Neural cell (in vitro differentiated cells): ENCODE measurements around the gene NR2E1.

ENCODE experiments used
- EZH2 ChIP-seq: fragments of 200-600, 300-800 bp; shearing (Covaris generic), sonication (generic); IDR thresholded peaks from 2 replicates; pipeline ENCODE4 v1.6.1; 2014; ENCODE audit warnings: antibody characterized with exemption, low read length, borderline replicate concordance, mild to moderate bottlenecking; ENCODE audit not compliant: insufficient read depth, poor library complexity, severe bottlenecking
- POLR2AphosphoS5 ChIP-seq: IDR thresholded peaks from 2 replicates; pipeline ENCODE4 v1.6.1; 2012
- TF ChIP-seq, protein P1 (sequence below): fragments of 450-650 bp; IDR thresholded peaks from 2 replicates; pipeline ENCODE4 v1.5.1; 2014; ENCODE audit warnings: antibody characterized with exemption, mild to moderate bottlenecking, moderate library complexity; ENCODE audit not compliant: poor library complexity, severe bottlenecking

DNA sequence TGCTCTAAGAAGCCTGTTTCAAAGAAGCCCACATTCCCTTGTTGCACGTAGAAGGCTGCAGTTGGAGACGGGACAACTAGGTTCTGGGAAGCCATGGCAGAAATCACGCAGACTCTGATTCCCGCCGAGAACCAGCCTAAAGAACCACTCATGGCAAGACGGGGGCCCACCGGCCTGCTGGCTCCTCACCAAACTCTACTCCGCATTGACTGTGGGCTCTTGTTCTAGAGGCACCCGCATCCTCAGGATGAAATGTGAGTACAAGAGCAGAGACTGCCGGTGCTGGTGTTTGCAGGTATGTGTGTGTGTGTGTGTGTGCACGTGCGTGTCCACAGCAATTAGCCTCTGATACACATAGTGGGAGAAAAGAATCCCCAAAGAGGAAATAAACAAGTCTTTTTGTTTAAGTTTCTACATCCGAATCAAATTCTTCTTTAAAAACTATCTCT, 42.3 kb upstream of the NR2E1 start:
- TF ChIP-seq, protein P1, sequence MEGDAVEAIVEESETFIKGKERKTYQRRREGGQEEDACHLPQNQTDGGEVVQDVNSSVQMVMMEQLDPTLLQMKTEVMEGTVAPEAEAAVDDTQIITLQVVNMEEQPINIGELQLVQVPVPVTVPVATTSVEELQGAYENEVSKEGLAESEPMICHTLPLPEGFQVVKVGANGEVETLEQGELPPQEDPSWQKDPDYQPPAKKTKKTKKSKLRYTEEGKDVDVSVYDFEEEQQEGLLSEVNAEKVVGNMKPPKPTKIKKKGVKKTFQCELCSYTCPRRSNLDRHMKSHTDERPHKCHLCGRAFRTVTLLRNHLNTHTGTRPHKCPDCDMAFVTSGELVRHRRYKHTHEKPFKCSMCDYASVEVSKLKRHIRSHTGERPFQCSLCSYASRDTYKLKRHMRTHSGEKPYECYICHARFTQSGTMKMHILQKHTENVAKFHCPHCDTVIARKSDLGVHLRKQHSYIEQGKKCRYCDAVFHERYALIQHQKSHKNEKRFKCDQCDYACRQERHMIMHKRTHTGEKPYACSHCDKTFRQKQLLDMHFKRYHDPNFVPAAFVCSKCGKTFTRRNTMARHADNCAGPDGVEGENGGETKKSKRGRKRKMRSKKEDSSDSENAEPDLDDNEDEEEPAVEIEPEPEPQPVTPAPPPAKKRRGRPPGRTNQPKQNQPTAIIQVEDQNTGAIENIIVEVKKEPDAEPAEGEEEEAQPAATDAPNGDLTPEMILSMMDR = no peak
- TF ChIP-seq POLR2AphosphoS5 = no peak
- no peak for TF ChIP-seq EZH2
